Measurements from ENCODE around the gene SNCB.

DNA sequence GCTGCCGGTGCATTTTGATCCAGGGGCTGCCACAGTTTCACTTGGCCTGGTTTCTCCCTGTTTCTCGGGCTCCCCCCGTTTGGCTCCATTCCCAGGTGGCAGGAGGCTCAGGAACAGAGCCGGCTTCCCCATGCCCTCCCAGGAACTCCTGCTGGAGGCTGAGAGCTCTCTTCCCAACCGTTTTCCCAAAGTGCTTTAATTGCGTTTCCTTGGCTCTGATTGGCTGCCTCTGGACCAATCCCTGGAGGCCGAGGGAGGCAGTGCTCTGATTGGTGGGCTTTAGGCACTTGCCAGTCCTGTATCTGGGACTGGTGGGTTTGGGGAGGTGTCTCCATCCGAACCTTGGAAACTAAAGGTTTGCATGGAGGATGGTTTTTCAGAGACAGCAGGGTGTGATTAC lies 21.8 kb upstream of the SNCB start:
- TF ChIP-seq, protein P1, sequence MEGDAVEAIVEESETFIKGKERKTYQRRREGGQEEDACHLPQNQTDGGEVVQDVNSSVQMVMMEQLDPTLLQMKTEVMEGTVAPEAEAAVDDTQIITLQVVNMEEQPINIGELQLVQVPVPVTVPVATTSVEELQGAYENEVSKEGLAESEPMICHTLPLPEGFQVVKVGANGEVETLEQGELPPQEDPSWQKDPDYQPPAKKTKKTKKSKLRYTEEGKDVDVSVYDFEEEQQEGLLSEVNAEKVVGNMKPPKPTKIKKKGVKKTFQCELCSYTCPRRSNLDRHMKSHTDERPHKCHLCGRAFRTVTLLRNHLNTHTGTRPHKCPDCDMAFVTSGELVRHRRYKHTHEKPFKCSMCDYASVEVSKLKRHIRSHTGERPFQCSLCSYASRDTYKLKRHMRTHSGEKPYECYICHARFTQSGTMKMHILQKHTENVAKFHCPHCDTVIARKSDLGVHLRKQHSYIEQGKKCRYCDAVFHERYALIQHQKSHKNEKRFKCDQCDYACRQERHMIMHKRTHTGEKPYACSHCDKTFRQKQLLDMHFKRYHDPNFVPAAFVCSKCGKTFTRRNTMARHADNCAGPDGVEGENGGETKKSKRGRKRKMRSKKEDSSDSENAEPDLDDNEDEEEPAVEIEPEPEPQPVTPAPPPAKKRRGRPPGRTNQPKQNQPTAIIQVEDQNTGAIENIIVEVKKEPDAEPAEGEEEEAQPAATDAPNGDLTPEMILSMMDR (IDR thresholded peaks at IDR 0.05), result no peak
- TF ChIP-seq EZH2phosphoT487 (IDR thresholded peaks at IDR 0.05) (no peak), EZH2 (IDR thresholded peaks at IDR 0.05) (no peak)
